Skeletal muscle satellite cell (primary cell): ENCODE data around the gene CREB3L2.

Experiments
- H3K27me3 ChIP-seq: 2 replicates; pipeline ENCODE4 v1.7.0; 2013; ENCODE audit warnings: low read length; ENCODE audit not compliant: control insufficient read depth, insufficient read depth
- H3K36me3 ChIP-seq: 2 replicates; pipeline ENCODE4 v1.7.0; 2013; ENCODE audit warnings: mild to moderate bottlenecking, control low read depth, low read length; ENCODE audit not compliant: insufficient read depth
- H3K4me1 ChIP-seq: 2 replicates; pipeline ENCODE4 v1.7.0; 2013; ENCODE audit warnings: low read length; ENCODE audit not compliant: control insufficient read depth, insufficient read depth
- H3K4me2 ChIP-seq: 2 replicates; pipeline ENCODE4 v1.7.0; 2013; ENCODE audit warnings: mild to moderate bottlenecking, low read length
- H3K4me3 ChIP-seq: 2 replicates; pipeline ENCODE4 v1.7.0; 2013; ENCODE audit warnings: low read length
- H3K9ac ChIP-seq: 2 replicates; pipeline ENCODE4 v1.7.0; 2013; ENCODE audit warnings: mild to moderate bottlenecking, low read depth, low read length, moderate library complexity
- H3K9me3 ChIP-seq: replicated peaks from 2 replicates; pipeline ENCODE4 v1.7.0; 2013; ENCODE audit warnings: mild to moderate bottlenecking, control low read depth, low read length

CREB3L2 gene

GRCh38 chr7:137873979-137874777 lies 127.7 kb downstream of the CREB3L2 start:
- Histone ChIP-seq H3K4me3 (no peak overlapping the region), H3K9ac (peak overlapping the region; percentile 80), H3K27me3 (no peaks in the 10 kb centered on the region), H3K36me3 (peaks cover 46% of the 10 kb centered on the region), H3K9me3 (no peaks in the 10 kb centered on the region), H3K4me2 (peak overlapping the region; percentile 17), H3K4me1 (peaks cover 65% of the 10 kb centered on the region)

GRCh38 chr7:137873524-137873923 lies 128.4 kb downstream of the CREB3L2 start:
- peaks cover 59% of the 10 kb centered on the region for H3K4me1 ChIP-seq
- H3K9me3 ChIP-seq, result no peaks in the 10 kb centered on the region
- peaks cover 46% of the 10 kb centered on the region for H3K36me3 ChIP-seq
- peak overlapping the region; percentile 17 for H3K4me2 ChIP-seq
- H3K9ac ChIP-seq, result peak overlapping the region; percentile 80
- no peaks in the 10 kb centered on the region for H3K27me3 ChIP-seq
- H3K4me3 ChIP-seq, result no peak overlapping the region

GRCh38 chr7:137871170-137871915 lies 130.5 kb downstream of the CREB3L2 start:
- Histone ChIP-seq H3K36me3 (peaks cover 50% of the 10 kb centered on the region), H3K4me2 (no peak overlapping the region), H3K4me3 (no peak overlapping the region), H3K4me1 (peaks cover 38% of the 10 kb centered on the region), H3K9ac (no peak overlapping the region), H3K27me3 (no peaks in the 10 kb centered on the region), H3K9me3 (no peaks in the 10 kb centered on the region)

GRCh38 chr7:137870684-137871083 lies 131.2 kb downstream of the CREB3L2 start:
- no peak overlapping the region for H3K4me3 ChIP-seq
- H3K27me3 ChIP-seq, result no peaks in the 10 kb centered on the region
- H3K4me1 ChIP-seq, result peaks cover 33% of the 10 kb centered on the region
- no peak overlapping the region for H3K4me2 ChIP-seq
- peaks cover 50% of the 10 kb centered on the region for H3K36me3 ChIP-seq
- H3K9me3 ChIP-seq, result no peaks in the 10 kb centered on the region
- H3K9ac ChIP-seq, result no peak overlapping the region

GRCh38 chr7:137870078-137870477 lies 131.8 kb downstream of the CREB3L2 start:
- H3K4me3 ChIP-seq, result no peak overlapping the region
- no peaks in the 10 kb centered on the region for H3K27me3 ChIP-seq
- peaks cover 27% of the 10 kb centered on the region for H3K4me1 ChIP-seq
- H3K36me3 ChIP-seq, result peaks cover 49% of the 10 kb centered on the region
- H3K4me2 ChIP-seq, result no peak overlapping the region
- no peaks in the 10 kb centered on the region for H3K9me3 ChIP-seq
- no peak overlapping the region for H3K9ac ChIP-seq

- Histone ChIP-seq H3K9me3 (no peaks in the 10 kb centered on the region), H3K4me2 (no peak overlapping the region), H3K4me3 (no peak overlapping the region), H3K36me3 (peaks cover 55% of the 10 kb centered on the region), H3K4me1 (peaks cover 19% of the 10 kb centered on the region), H3K9ac (no peak overlapping the region), H3K27me3 (no peaks in the 10 kb centered on the region)
Observed at GRCh38 chr7:137869260-137869659, 132.6 kb downstream of the CREB3L2 start.

GRCh38 chr7:137867289-137867688 lies 134.6 kb downstream of the CREB3L2 start:
- H3K36me3 ChIP-seq, result peaks cover 50% of the 10 kb centered on the region
- H3K4me3 ChIP-seq, result no peak overlapping the region
- H3K9me3 ChIP-seq, result no peaks in the 10 kb centered on the region
- H3K27me3 ChIP-seq, result no peaks in the 10 kb centered on the region
- no peak overlapping the region for H3K4me2 ChIP-seq
- H3K9ac ChIP-seq, result no peak overlapping the region
- H3K4me1 ChIP-seq, result no peaks in the 10 kb centered on the region

- Histone ChIP-seq H3K4me3 (no peak overlapping the region), H3K9me3 (no peaks in the 10 kb centered on the region), H3K4me1 (no peaks in the 10 kb centered on the region), H3K27me3 (no peaks in the 10 kb centered on the region), H3K4me2 (no peak overlapping the region), H3K36me3 (peaks cover 52% of the 10 kb centered on the region), H3K9ac (no peak overlapping the region)
Observed at GRCh38 chr7:137865764-137866163, 136.1 kb downstream of the CREB3L2 start.

- Histone ChIP-seq H3K27me3 (no peaks in the 10 kb centered on the region), H3K4me1 (no peaks in the 10 kb centered on the region), H3K4me3 (no peak overlapping the region), H3K9me3 (no peaks in the 10 kb centered on the region), H3K36me3 (peaks cover 54% of the 10 kb centered on the region), H3K4me2 (no peak overlapping the region), H3K9ac (no peak overlapping the region)
Observed at GRCh38 chr7:137862964-137863363, 138.9 kb downstream of the CREB3L2 start.

- H3K4me3 ChIP-seq, result no peak overlapping the region
- no peak overlapping the region for H3K9ac ChIP-seq
- no peaks in the 10 kb centered on the region for H3K27me3 ChIP-seq
- H3K9me3 ChIP-seq, result no peaks in the 10 kb centered on the region
- H3K4me1 ChIP-seq, result no peaks in the 10 kb centered on the region
- peaks cover 48% of the 10 kb centered on the region for H3K36me3 ChIP-seq
- no peak overlapping the region for H3K4me2 ChIP-seq
Observed at GRCh38 chr7:137862358-137862757, 139.5 kb downstream of the CREB3L2 start.

GRCh38 chr7:137860542-137860941 lies 141.3 kb downstream of the CREB3L2 start:
- no peaks in the 10 kb centered on the region for H3K27me3 ChIP-seq
- peaks cover 31% of the 10 kb centered on the region for H3K36me3 ChIP-seq
- H3K9ac ChIP-seq, result no peak overlapping the region
- no peak overlapping the region for H3K4me2 ChIP-seq
- H3K4me1 ChIP-seq, result no peaks in the 10 kb centered on the region
- no peak overlapping the region for H3K4me3 ChIP-seq
- no peaks in the 10 kb centered on the region for H3K9me3 ChIP-seq
